ENCODE data around the gene EXT2.

EXT2 gene

DNA sequence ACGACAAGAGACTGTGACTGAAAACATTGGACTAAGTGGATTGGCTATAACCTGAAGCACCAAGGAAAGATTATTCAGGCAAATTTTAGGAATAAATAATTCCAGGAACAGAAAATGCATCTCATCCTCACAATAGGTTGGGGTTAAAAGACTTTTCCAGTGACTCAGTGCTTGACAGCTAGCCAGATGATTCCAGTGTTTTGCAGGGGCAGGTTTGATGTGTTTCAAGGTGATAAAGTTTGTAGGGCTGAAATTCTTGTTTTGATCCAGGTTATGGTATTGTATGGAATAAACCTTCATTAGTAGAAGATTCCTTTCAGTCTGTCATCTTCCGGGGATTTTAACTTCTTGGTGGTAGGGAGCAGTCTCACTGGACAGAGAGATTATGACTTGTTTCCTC is 2.3 kb downstream of the EXT2 start:
- H3K27ac ChIP-seq = no peak overlapping the region
- TF ChIP-seq, protein P1, sequence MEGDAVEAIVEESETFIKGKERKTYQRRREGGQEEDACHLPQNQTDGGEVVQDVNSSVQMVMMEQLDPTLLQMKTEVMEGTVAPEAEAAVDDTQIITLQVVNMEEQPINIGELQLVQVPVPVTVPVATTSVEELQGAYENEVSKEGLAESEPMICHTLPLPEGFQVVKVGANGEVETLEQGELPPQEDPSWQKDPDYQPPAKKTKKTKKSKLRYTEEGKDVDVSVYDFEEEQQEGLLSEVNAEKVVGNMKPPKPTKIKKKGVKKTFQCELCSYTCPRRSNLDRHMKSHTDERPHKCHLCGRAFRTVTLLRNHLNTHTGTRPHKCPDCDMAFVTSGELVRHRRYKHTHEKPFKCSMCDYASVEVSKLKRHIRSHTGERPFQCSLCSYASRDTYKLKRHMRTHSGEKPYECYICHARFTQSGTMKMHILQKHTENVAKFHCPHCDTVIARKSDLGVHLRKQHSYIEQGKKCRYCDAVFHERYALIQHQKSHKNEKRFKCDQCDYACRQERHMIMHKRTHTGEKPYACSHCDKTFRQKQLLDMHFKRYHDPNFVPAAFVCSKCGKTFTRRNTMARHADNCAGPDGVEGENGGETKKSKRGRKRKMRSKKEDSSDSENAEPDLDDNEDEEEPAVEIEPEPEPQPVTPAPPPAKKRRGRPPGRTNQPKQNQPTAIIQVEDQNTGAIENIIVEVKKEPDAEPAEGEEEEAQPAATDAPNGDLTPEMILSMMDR (conservative IDR thresholded peaks at IDR 0.05) = no peak
- no peak for TF ChIP-seq ZFX (IDR thresholded peaks at IDR 0.05)

GRCh38 chr11:44101098-44101497 is 5.6 kb downstream of the EXT2 start:
- no peak overlapping the region for H3K27ac ChIP-seq
- TF ChIP-seq, protein P1 (conservative IDR thresholded peaks at IDR 0.05) = no peak
- no peak for TF ChIP-seq ZFX (IDR thresholded peaks at IDR 0.05)

- H3K27ac ChIP-seq = no peak overlapping the region
- TF ChIP-seq ZFX (IDR thresholded peaks at IDR 0.05) = no peak
- TF ChIP-seq, protein P1 (conservative IDR thresholded peaks at IDR 0.05) = peak; percentile 20; the same call in 1 of the 2 replicates
Observed at GRCh38 chr11:44104481-44105294, 9.2 kb downstream of the EXT2 start.

GRCh38 chr11:44108260-44108659 is 12.8 kb downstream of the EXT2 start:
- no peak for TF ChIP-seq ZFX (IDR thresholded peaks at IDR 0.05)
- TF ChIP-seq, protein P1 (conservative IDR thresholded peaks at IDR 0.05) = no peak
- H3K27ac ChIP-seq = no peak overlapping the region

- TF ChIP-seq, protein P1 (conservative IDR thresholded peaks at IDR 0.05) = peak; percentile 95
- TF ChIP-seq ZFX (IDR thresholded peaks at IDR 0.05) = no peak
- no peak overlapping the region for H3K27ac ChIP-seq
Observed at GRCh38 chr11:44110231-44110679, 14.8 kb downstream of the EXT2 start.

- TF ChIP-seq ZFX (IDR thresholded peaks at IDR 0.05) = no peak
- TF ChIP-seq, protein P1 (conservative IDR thresholded peaks at IDR 0.05) = no peak
- no peak overlapping the region for H3K27ac ChIP-seq
Observed at GRCh38 chr11:44112091-44112821, 16.8 kb downstream of the EXT2 start.

DNA sequence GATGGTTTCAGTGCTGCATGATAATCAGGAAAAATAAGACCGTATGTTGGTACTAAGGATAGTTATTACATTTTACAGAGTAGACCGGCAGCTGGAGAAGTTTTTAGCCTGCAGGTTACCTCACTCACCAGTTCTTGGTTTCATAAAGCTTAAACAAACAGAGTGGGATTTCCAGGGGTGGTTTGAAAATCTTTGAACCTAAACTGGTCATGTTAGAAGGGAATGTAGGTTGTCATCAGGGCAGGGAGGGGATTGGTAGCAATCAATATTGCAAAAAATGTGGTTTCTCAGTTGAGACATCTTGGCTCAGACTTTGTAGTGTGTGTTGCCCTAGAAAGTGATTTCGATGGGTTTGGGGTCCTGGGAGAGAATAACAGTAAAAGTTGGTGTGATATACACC is 17.5 kb downstream of the EXT2 start:
- TF ChIP-seq, protein P1 (conservative IDR thresholded peaks at IDR 0.05) = no peak
- TF ChIP-seq ZFX (IDR thresholded peaks at IDR 0.05) = no peak
- no peak overlapping the region for H3K27ac ChIP-seq

Data from C4-2B (cell line).